Lung (tissue), 12 donors: ENCODE results near the gene PPFIA2. TPM values are rescaled to one million over a fixed set of nuclear protein-coding genes. Genes with fewer than 3 reads are reported as not detected.

Experiments
- ATAC-seq: fragments of 200-7000 bp; cut with Tn5 transposase; one replicate; pipeline ENCODE4 v1.9.1; 2020; ENCODE audit warnings: moderate number of reproducible peaks; ENCODE audit not compliant: insufficient read depth, low FRiP score
- DNase-seq, 3 donors: peaks; one replicate each; pipeline ENCODE4 v3.0.0-alpha.2; 2013 to 2017
- H3K27ac ChIP-seq, 2 donors: one replicate each; pipeline ENCODE4 v1.5.1; 2013; ENCODE audit warnings: mild to moderate bottlenecking in 2 of 2, moderate library complexity in 2 of 2, control low read depth in 1 of 2, inconsistent platforms in 1 of 2, low read depth in 1 of 2, low read length in 1 of 2
- H3K27me3 ChIP-seq, 3 donors: one replicate each; pipeline ENCODE4 v1.5.1; 2013; ENCODE audit warnings: low read length in 2 of 3; ENCODE audit not compliant: control insufficient read depth in 3 of 3, insufficient read depth in 3 of 3
- H3K36me3 ChIP-seq, 4 donors: one replicate each; pipeline ENCODE4 v1.5.1; 2013; ENCODE audit warnings: low read length in 4 of 4, mild to moderate bottlenecking in 1 of 4, moderate library complexity in 1 of 4; ENCODE audit not compliant: control insufficient read depth in 4 of 4, insufficient read depth in 4 of 4
- H3K4me1 ChIP-seq, 5 donors: one replicate each; pipeline ENCODE4 v1.5.1; 2013; ENCODE audit warnings: low read length in 5 of 5, mild to moderate bottlenecking in 2 of 5, moderate library complexity in 1 of 5; ENCODE audit not compliant: control insufficient read depth in 5 of 5, insufficient read depth in 5 of 5
- H3K4me3 ChIP-seq: one replicate; pipeline ENCODE4 v1.5.1; 2013; ENCODE audit warnings: mild to moderate bottlenecking, control low read depth, moderate library complexity
- H3K9ac ChIP-seq, 2 donors: one replicate each; pipeline ENCODE4 v1.5.1; 2013; ENCODE audit warnings: low read length in 2 of 2, control low read depth in 1 of 2; ENCODE audit not compliant: insufficient read depth in 1 of 2
- H3K9me3 ChIP-seq, 4 donors: one replicate each; pipeline ENCODE4 v1.5.1; 2013; ENCODE audit warnings: low read length in 3 of 4, mild to moderate bottlenecking in 1 of 4, moderate library complexity in 1 of 4; ENCODE audit not compliant: control insufficient read depth in 4 of 4, insufficient read depth in 3 of 4
- CTCF ChIP-seq: IDR thresholded peaks from 2 replicates; pipeline ENCODE4 v1.5.1; 2012; ENCODE audit warnings: mild to moderate bottlenecking; ENCODE audit errors: control extremely low read depth, extremely low read depth
- WGBS, 2 donors: extraction: QIAGEN DNeasy Blood & Tissue Kit; methylation state at CpG; one replicate each; pipeline ENCODE4 v1.1.7; 2013; 5-methylcytosine and 5-hydroxymethylcytosine counted together
- polyA plus RNA-seq, 2 donors: library from polyadenylated mRNA; stranded (reverse); fragments of 200-250 nt; gene quantifications; one replicate each; pipeline ENCODE4 v1.2.1, GENCODE V29; 2013
- total RNA-seq, 2 donors: library from RNA; depleted of rRNA in 1 of 2; stranded (reverse); fragments of >200 nt in 1 of 2; gene quantifications; one replicate each; pipeline ENCODE4 v1.2.1, GENCODE V29; 2014 to 2021
- donor health status: control.
- donor health status: control.
- donor health status: Bipolar disorder and iron deficiency.
- donor health status: healthy.
- donor health status: DM: yes; HTN: yes; CAD: no.

The PPFIA2 gene
- total and polyA plus RNA-seq, 4 donors, result 0.09 to 2.3 (median 0.89) TPM

- peaks cover 0 to 6% (median 0%) of the 10 kb centered on the region in 4 donors for H3K36me3 ChIP-seq
- no peak overlapping the region for H3K9ac ChIP-seq
- no peak for DNase-seq
- no peaks in the 10 kb centered on the region for H3K9me3 ChIP-seq
- no peak for ATAC-seq
- no peaks in the 10 kb centered on the region for H3K27me3 ChIP-seq
- H3K4me1 ChIP-seq, result peaks cover 0 to 3% (median 0%) of the 10 kb centered on the region in 5 donors
- TF ChIP-seq CTCF, result no peak
- no peak overlapping the region for H3K27ac ChIP-seq
- WGBS, 2 donors, result 68 to 76% methylated on average over 3 of the region's 3 CpGs
- no peak overlapping the region for H3K4me3 ChIP-seq
These were observed 527.4 kb downstream of the PPFIA2 start for GRCh38 chr12:81231574-81232368.

GRCh38 chr12:81229759-81230158, 529.4 kb downstream of the PPFIA2 start:
- Histone ChIP-seq H3K9ac (no peak overlapping the region), H3K27me3 (no peaks in the 10 kb centered on the region), H3K36me3 (peaks cover 0 to 6% (median 0%) of the 10 kb centered on the region in 4 donors), H3K4me1 (peaks cover 0 to 3% (median 0%) of the 10 kb centered on the region in 5 donors), H3K27ac (no peak overlapping the region), H3K9me3 (no peaks in the 10 kb centered on the region), H3K4me3 (no peak overlapping the region)
- DNase-seq (no peak), ATAC-seq (no peak)
- no peak for TF ChIP-seq CTCF
- 66% methylated on average over 5 of the region's 5 CpGs for WGBS, 2 donors

- no peak overlapping the region for H3K4me3 ChIP-seq
- H3K9ac ChIP-seq, result no peak overlapping the region
- no peak for TF ChIP-seq CTCF
- DNase-seq, result no peak
- H3K9me3 ChIP-seq, result no peaks in the 10 kb centered on the region
- H3K27me3 ChIP-seq, result no peaks in the 10 kb centered on the region
- H3K36me3 ChIP-seq, result no peaks in the 10 kb centered on the region
- no peaks in the 10 kb centered on the region for H3K4me1 ChIP-seq
- no peak overlapping the region for H3K27ac ChIP-seq
- WGBS, 2 donors, result 94 to 95% methylated on average over 6 of the region's 6 CpGs
- ATAC-seq, result no peak
These were observed 534.5 kb downstream of the PPFIA2 start for GRCh38 chr12:81224626-81225025.
